ENCODE data around the gene MMS19. TPM values are rescaled to one million over a fixed set of nuclear protein-coding genes. Genes with fewer than 3 reads are reported as not detected.

MMS19 gene
- total RNA-seq, 1 donor from 2014 or later = 42.7 TPM

DNA sequence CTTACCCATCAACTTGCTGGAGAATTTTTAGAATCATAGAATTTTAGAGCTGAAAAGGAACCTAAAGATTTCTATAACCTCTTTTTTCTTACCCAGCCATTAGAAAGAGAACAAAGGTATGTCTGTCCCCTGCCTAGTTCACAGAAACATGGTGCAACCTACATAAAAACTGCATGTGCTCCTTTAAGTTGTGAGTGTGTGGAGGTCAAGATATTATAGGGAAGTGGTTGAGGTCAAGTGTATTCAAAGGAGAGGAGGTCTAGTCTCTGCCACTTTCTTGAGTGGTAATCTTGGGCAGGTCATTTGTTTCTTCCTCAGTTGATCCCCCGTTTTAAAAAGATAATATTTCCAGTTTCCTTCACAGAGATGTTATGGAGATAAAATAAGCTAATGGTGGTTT, 6.9 kb upstream of the MMS19 start:
- intact Hi-C loops (cut with micrococcal nuclease) = no loop called here
- TF ChIP-seq, protein P1, sequence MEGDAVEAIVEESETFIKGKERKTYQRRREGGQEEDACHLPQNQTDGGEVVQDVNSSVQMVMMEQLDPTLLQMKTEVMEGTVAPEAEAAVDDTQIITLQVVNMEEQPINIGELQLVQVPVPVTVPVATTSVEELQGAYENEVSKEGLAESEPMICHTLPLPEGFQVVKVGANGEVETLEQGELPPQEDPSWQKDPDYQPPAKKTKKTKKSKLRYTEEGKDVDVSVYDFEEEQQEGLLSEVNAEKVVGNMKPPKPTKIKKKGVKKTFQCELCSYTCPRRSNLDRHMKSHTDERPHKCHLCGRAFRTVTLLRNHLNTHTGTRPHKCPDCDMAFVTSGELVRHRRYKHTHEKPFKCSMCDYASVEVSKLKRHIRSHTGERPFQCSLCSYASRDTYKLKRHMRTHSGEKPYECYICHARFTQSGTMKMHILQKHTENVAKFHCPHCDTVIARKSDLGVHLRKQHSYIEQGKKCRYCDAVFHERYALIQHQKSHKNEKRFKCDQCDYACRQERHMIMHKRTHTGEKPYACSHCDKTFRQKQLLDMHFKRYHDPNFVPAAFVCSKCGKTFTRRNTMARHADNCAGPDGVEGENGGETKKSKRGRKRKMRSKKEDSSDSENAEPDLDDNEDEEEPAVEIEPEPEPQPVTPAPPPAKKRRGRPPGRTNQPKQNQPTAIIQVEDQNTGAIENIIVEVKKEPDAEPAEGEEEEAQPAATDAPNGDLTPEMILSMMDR (IDR thresholded peaks at IDR 0.05; ENCODE audit: borderline replicate concordance) = no peak
- H3K9me3 ChIP-seq (replicated peaks) = no peaks in the 10 kb centered on the region
- H3K36me3 ChIP-seq = no peaks in the 10 kb centered on the region
- no peak for DNase-seq
- peaks cover 51% of the 10 kb centered on the region for H3K4me1 ChIP-seq
- H3K27ac ChIP-seq (replicated peaks) = no peak overlapping the region
- H3K27me3 ChIP-seq (ENCODE audit: low read depth) = no peaks in the 10 kb centered on the region
- no peak overlapping the region for H3K4me3 ChIP-seq

DNA sequence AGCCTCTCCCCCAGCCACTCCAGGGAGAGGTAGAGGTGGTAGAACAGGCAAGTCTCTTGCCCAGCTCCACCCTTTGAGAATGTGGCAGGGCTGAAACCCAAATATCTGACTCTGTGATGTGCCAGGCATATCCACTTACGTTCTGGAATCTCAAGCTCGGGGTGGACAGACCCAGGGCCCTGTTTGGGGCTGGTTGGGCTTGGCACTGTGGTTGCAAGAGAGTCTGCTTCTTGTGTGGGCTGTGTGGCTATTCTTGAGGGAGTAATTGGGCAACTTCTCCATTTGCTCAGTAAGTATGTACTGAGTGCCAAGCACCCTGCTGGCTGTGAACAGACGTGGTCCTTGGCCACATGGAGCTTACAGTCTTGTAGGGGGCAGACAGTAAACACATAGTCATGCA, 5.2 kb upstream of the MMS19 start:
- Histone ChIP-seq H3K4me1 (peaks cover 64% of the 10 kb centered on the region), H3K9me3 (replicated peaks) (no peaks in the 10 kb centered on the region), H3K27me3 (ENCODE audit: low read depth) (no peaks in the 10 kb centered on the region), H3K36me3 (no peaks in the 10 kb centered on the region), H3K27ac (replicated peaks) (peak overlapping the region; percentile 67), H3K4me3 (no peak overlapping the region)
- intact Hi-C loops (cut with micrococcal nuclease) = no loop called here
- TF ChIP-seq, protein P1 (IDR thresholded peaks at IDR 0.05; ENCODE audit: borderline replicate concordance) = no peak
- DNase-seq = peak; percentile 42

DNA sequence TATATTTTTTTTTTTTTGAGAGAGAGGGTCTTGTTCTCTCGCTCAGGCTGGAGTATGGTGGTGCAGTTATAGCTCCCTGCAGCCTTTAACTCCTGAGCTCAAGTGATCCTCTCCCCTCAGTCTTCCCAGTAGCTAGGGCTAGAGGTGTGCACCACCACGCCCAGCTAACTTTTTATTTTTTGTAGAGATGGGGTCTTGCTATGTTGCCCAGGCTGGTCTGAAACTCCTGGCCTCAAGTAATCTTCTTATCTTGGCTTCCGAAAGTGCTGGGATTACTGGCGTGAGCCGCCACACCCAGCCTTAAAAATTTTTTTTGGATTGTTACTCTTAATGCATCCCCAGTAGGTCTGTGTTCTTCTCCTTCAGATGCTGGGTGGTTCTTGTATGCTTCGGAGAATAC, 4.7 kb upstream of the MMS19 start:
- intact Hi-C loops (cut with micrococcal nuclease) = no loop called here
- peak overlapping the region; percentile 67 for H3K27ac ChIP-seq (replicated peaks)
- TF ChIP-seq, protein P1 (IDR thresholded peaks at IDR 0.05; ENCODE audit: borderline replicate concordance) = no peak

DNA sequence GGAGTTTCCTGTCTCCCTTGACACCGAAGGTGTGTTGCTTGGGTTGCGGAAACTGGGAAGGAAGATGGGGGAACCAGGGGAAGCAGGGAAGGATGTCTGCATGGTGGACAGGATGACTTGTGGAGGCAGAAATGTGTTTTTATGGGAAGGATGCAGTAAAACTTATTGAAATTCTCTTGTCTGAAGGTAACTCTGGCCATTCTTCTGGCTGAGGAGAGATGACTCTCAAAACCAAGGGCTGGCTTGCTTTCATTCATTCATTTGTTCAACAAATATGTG, 2.0 kb upstream of the MMS19 start:
- intact Hi-C loops (cut with micrococcal nuclease) = no loop called here
- H3K27ac ChIP-seq (replicated peaks) = peak overlapping the region; percentile 95
- DNase-seq = no peak
- no peaks in the 10 kb centered on the region for H3K9me3 ChIP-seq (replicated peaks)
- H3K27me3 ChIP-seq (ENCODE audit: low read depth) = no peaks in the 10 kb centered on the region
- H3K4me3 ChIP-seq = peak overlapping the region; percentile 88
- no peaks in the 10 kb centered on the region for H3K36me3 ChIP-seq
- H3K4me1 ChIP-seq = peaks cover 94% of the 10 kb centered on the region
- TF ChIP-seq, protein P1 (IDR thresholded peaks at IDR 0.05; ENCODE audit: borderline replicate concordance) = no peak

More for the DNA sequence above, 4.7 kb upstream of the MMS19 start:
- H3K27me3 ChIP-seq (ENCODE audit: low read depth) = no peaks in the 10 kb centered on the region
- DNase-seq = no peak
- peaks cover 67% of the 10 kb centered on the region for H3K4me1 ChIP-seq
- H3K9me3 ChIP-seq (replicated peaks) = no peaks in the 10 kb centered on the region
- no peaks in the 10 kb centered on the region for H3K36me3 ChIP-seq
- no peak overlapping the region for H3K4me3 ChIP-seq

DNA sequence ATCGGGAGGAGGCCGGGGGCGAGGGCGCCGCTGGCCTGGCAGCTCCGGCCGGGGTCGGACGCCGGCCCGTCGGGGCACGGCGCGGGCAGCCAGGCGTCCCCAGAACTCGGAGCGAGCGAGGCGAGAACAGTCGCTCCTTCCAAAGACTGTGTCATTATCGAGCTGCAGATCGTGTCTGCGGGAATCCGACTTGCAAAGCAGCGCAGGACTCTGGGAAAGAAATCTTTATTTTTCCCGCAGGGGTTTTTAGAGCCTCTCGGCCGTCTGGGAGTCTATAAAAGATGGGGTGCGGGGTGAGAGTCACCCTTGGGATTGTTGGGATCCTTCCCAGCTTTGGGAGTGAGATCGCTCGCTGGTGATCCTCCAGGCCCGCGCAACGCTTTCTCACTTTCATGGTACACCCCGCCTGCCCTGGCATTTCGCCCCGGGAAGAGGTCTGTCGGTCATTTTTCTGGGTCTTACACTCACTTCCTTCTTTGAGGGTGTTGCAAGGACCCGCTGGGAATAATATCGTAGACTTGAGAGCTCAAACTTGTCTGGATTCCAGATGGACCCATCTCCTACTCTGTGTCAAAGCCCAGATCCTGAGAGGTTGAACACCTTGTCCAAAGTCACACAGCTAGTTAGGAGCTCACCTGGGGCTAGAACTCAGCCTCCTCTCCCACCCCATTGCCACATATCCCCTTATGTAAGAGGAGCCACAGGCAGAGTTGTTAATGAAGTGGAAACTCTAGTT, 1.5 kb upstream of the MMS19 start:
- DNase-seq = peak; percentile 82
- Histone ChIP-seq H3K27me3 (ENCODE audit: low read depth) (no peaks in the 10 kb centered on the region), H3K9me3 (replicated peaks) (no peaks in the 10 kb centered on the region), H3K4me3 (peak overlapping the region; percentile 88), H3K36me3 (no peaks in the 10 kb centered on the region), H3K4me1 (peaks cover 94% of the 10 kb centered on the region), H3K27ac (replicated peaks) (peak overlapping the region; percentile 95)
- TF ChIP-seq, protein P1 (IDR thresholded peaks at IDR 0.05; ENCODE audit: borderline replicate concordance) = no peak
- intact Hi-C loops (cut with micrococcal nuclease) = no loop called here

All from left ventricle myocardium inferior (tissue), 1 donor.